ENCODE results near the gene RHNO1. TPM values are rescaled to one million over a fixed set of nuclear protein-coding genes. Genes with fewer than 3 reads are reported as not detected.

The RHNO1 gene
- total RNA-seq, 1 donor from 2014 or later, result 42.1 TPM

DNA sequence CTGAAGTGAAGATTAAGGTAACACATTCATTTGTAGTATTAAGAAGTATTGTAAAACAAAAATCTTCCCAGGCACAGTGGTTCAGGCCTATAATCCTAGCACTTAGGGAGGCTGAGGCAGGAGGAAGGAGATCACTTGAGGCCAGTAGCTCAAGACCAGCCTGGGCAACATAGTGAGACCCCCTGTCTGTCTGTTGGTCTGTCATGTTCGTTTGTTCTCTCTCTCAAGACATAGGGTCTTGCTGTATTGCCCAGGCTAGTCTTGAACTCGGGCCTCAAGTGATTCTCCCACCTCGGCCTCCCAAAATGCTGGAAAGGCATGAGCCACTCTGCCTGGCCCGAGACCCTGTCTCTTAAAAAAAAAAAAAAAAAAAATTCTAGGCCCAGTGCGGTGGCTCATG, 20.4 kb downstream of the RHNO1 start:
- intact Hi-C loops (cut with micrococcal nuclease), result no loop called here

DNA sequence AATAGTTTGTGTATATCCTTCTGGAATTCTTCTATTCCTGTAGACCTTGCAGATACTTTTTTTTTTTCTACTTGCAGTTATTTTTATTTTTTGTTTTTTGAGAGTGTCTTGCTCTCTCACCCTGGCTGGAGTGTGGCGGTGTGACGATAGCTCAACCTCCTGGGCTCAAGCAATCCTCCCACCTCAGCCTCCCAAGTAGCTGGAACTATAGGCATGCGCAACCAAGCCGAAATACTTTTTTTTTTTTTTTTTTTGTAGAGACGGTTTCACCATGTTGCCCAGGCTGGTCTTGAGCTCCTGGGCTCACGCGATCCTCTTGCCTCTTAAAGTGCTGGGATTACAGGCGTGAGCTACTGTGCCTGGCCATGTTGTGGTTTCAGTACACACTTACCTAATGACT, 23.6 kb downstream of the RHNO1 start:
- intact Hi-C loops (cut with micrococcal nuclease), result no loop called here

- intact Hi-C loops (cut with micrococcal nuclease), result no loop called here
Measured at GRCh38 chr12:2902272-2902880, 25.4 kb downstream of the RHNO1 start.

GRCh38 chr12:2904260-2904659, 27.2 kb downstream of the RHNO1 start:
- intact Hi-C loops (cut with micrococcal nuclease), result no loop called here

GRCh38 chr12:2912216-2912575, 35.2 kb downstream of the RHNO1 start:
- intact Hi-C loops (cut with micrococcal nuclease), result no loop called here

DNA sequence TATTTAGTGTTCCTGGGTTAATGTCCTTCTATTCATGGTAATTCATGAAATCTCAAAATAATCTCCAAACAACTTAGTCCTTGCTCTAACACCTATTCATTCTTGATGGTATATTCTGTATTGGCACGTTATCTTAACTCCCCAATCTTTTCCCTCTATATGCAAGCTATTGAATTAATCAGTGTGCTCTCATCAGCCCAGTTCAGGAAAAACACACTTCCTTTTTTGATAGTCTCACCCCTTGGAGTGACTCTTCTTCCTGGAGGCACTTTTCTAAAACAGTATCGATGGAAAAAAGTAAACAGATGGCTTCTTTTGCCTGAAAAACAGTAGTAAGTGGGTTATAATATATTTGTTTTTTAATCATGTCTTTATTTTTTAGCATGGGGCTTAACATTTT, 42.2 kb downstream of the RHNO1 start:
- intact Hi-C loops (cut with micrococcal nuclease), result no loop called here

- intact Hi-C loops (cut with micrococcal nuclease), result no loop called here
Measured at GRCh38 chr12:2922329-2922728, 45.3 kb downstream of the RHNO1 start.

GRCh38 chr12:2923057-2923456, 46.0 kb downstream of the RHNO1 start:
- intact Hi-C loops (cut with micrococcal nuclease), result no loop called here

GRCh38 chr12:2924019-2924418, 47.0 kb downstream of the RHNO1 start:
- intact Hi-C loops (cut with micrococcal nuclease), result no loop called here

GRCh38 chr12:2925322-2925995, 48.4 kb downstream of the RHNO1 start:
- intact Hi-C loops (cut with micrococcal nuclease), result no loop called here

GRCh38 chr12:2930865-2931264, 53.8 kb downstream of the RHNO1 start:
- intact Hi-C loops (cut with micrococcal nuclease), result no loop called here

DNA sequence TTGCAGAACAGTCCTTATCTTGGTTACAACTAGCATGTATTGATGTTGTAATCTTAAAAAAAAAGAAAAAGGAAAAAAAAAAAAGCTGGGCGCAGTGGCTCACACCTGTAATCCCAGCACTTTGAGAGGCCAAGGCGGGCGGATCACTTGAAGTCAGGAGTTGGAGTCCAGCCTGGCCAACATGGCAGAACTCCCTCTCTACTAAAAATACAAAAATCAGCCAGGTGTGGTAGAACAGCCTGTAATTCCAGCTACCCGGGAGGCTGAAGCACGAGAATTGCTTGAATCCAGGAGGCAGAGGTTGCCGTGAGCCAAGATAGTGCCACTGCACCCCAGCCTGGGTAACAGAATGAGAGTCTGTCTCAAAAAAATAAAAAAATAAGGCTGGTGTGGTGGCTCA, 56.6 kb downstream of the RHNO1 start:
- intact Hi-C loops (cut with micrococcal nuclease), result no loop called here

- intact Hi-C loops (cut with micrococcal nuclease), result no loop called here
Measured at GRCh38 chr12:2934371-2934770, 57.3 kb downstream of the RHNO1 start.

GRCh38 chr12:2936301-2936700, 59.3 kb downstream of the RHNO1 start:
- intact Hi-C loops (cut with micrococcal nuclease), result no loop called here

- intact Hi-C loops (cut with micrococcal nuclease), result no loop called here
Measured at GRCh38 chr12:2937500-2937899, 60.5 kb downstream of the RHNO1 start.

Other genes starting within 250 kb of the RHNO1 start
- 100 TPM in 2 replicates for gene FKBP4, start 82.3 kb upstream of the RHNO1 start, total RNA-seq
- gene ITFG2, start 64.6 kb upstream of the RHNO1 start, total RNA-seq, result 51.9 and 54.4 TPM in 2 replicates
- not detected in 2 replicates for gene NRIP2, start 42.2 kb upstream of the RHNO1 start, total RNA-seq
- 0.16 TPM in 1 of 2 replicates, not detected in the other for gene TEX52, start 20.2 kb upstream of the RHNO1 start, total RNA-seq
- gene FOXM1, start within 50 bp of the RHNO1 start, total RNA-seq, result 110 and 118 TPM in 2 replicates
- 7.0 and 7.6 TPM in 2 replicates for gene TULP3, start 13.7 kb downstream of the RHNO1 start, total RNA-seq
- 1.8 and 2.7 TPM in 2 replicates for gene TEAD4, start 82.2 kb downstream of the RHNO1 start, total RNA-seq
- not detected in 2 replicates for gene TSPAN9, start 200.2 kb downstream of the RHNO1 start, total RNA-seq

Measured in T-helper 2 cell treated with Interferon-gamma antibody and Interleukin-4, amounts not matched to agents 100 ng/mL and 5 ng/mL, for 36 hours (primary cell).